HG03575 (cell line): ENCODE measurements around the gene TNIK.
"Not testable (repeated sequence)": the region's sequence is repeated elsewhere in the genome, so short reads cannot be mapped to it uniquely, and the experiment has no call there.

Source experiments
- ATAC-seq: cut with Tn5 transposase; IDR thresholded peaks from one replicate; pipeline ENCODE4 v1.9.1; 2021; ENCODE audit not compliant: unreplicated experiment, insufficient number of reproducible peaks, low FRiP score; ENCODE audit errors: extremely low read depth

Gene TNIK

DNA sequence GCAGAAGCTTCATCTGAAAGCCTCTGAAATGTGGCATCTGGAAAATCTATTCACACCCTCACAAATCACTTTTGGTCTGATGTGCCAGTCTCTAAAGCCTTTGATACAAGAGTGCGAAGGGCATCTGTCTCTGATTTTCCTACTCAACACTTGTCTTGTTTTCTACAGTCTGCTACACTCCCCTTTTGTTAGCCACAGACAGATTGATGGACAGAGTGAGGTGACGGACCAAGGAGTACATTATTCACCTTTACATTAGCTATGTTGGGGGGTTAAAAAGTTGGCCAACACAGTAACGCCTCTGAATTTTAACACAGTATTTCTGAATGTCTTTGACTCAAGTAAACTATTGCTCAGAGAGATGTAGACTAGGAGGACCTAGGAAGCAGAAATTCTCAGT is 63.1 kb downstream of the TNIK start:
- ATAC-seq: no peak

GRCh38 chr3:171396048-171396447 is 64.2 kb downstream of the TNIK start:
- ATAC-seq: no peak

- ATAC-seq: no peak
Measured at GRCh38 chr3:171393032-171393744, 67.0 kb downstream of the TNIK start.

DNA sequence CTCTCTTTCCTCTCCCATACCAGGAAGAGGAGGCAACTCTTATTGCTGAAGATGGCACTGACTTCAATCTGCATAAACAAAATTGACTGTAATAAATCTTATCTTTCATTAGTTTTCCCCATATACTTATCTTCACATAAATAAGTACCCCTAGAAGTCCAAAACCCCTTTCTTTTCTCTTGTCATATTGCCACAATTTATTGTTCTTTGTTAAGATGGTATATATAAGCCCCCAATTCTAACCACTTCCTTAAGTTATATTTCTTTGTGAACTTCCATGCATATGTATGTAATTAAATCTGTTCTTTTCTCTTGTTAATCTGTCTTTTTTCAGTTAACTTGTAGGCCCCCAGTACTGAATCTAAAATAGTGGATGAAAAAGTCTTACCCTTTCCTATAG is 68.8 kb downstream of the TNIK start:
- ATAC-seq: no peak

DNA sequence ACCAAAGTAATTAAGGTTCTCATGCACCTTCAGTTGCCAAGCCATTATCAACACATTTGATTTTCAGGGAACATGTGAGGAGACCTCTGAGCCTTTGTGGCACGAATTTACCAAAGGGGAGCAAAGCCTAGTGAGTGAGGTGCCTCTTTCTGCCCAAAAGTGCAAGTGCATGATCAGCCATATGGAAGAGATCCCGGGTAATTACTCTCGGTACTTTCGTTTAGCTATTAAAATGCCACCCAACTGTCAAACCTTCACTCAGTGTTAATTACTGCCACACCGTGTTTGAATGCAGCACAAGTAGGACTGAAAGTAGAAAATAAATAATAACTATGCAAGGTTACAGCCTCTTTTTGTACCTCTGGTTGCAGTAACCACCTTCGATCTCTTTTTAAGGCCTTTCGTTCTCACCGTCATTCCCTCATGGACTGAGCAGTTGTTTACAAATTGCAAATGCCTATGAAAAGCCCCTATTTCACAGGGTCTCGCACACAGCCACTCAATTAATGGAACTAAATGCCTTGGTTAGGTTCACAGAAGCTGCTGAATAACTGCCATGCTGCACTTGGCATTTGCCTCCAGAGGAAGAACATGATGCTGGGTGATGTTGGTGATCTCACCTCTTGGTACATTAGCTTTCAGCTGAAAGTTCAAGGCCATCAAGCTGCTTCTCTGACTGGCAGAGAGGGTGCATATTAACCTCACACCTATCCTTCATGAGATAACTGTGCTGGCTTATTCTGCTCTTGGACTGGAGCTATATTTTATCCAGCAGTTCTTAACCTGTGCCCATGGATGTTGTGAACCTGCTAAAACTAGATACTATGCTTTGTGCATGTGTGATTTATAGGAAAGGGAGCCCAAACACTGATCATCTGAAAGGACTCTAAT is 69.9 kb downstream of the TNIK start:
- ATAC-seq: no peak

DNA sequence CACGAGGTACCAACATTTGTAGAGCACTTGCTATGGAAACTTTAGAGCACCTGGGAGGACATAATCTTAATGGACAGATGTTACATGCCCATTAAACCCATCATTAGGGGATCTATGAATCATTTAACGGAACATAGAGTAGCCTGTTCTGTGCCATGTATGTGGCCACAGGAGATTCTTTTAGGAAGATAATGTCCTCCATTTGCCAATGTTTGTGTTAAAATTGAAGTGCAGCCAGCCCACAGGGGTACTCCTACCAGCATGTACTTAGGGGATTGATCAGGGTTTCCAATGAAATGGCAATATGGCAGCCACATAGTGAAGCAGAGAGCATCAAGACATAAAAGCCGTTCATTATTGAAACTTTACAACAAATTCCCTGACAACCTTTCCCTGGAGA is 70.7 kb downstream of the TNIK start:
- no peak for ATAC-seq

- no peak for ATAC-seq
Measured at GRCh38 chr3:171388527-171388926, 71.7 kb downstream of the TNIK start.

DNA sequence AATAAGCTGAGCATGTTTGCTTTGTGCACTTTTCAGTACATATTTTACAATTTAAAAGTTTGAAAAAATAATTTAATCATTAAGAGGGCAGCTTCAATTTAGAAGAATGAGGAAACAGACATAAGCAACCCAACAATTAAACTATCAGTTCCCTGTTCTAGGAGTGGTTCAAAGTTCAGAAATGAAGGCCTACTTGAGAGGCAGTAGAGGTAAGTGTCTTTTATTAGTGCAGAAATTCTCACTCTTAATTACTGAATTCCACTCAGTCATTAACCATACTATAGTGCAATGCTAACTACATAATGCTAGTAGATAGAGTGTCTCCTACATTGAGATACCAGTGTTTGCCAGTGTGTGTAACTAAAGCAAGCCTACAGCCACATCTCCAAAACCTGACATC is 73.1 kb downstream of the TNIK start:
- ATAC-seq: no peak

DNA sequence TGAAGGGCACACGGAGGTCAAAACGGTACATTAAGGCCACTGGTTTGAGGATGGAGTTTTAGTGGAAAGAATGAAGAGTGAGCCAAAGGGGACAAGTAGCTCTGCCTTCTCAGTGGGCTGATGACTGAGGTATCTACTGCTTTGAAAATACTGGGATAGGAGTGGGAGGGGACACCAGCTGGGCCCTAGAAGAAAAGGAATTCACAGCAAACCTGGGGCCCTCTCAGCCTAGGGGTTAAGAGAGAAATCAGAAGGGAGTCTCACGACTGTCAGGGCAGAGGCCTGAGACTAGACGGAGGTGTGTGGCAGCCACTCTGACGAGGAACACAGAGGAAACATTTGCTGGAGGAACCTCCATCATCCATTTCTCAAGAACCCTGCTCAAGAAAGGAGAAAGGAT is 75.1 kb downstream of the TNIK start:
- no peak for ATAC-seq

DNA sequence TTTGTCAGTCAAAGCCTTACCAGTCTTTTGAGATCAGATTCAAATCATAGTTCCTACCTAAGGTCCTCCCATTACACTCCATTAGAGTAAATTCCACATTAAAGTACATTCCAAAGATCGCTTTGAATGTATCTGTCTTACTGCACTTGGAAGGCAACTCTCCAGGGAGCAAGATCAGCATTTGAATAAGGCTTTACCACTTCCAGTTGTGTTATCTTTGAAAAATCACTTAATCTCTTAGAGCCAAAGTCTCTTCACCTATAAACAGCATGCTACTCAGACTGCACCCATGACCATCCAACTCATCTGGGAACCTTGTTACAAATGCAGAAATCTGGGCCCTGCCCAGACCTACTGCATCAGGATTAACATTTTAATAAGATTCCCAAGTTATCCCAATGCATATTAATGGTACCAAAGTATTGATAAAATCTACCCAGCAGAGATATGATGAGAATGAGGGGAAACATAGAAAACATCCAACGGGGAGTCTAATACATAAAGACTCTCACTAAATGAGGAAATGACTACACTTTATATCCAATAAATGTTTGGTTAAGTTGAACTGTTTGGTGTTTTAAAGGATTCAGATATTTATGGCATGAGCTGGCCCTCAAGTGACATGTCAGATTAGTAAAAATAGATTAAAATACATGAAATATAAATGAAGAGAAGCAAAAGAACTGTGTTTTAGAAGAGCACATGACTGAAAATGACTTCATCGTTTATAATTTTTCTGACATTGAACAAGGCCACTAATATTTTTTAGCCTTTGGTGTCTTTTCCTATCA is 75.9 kb downstream of the TNIK start:
- no peak for ATAC-seq

GRCh38 chr3:171383206-171384018 is 76.8 kb downstream of the TNIK start:
- ATAC-seq: no peak

- not testable (repeated sequence) for ATAC-seq
Measured at GRCh38 chr3:171382347-171382746, 77.9 kb downstream of the TNIK start.

GRCh38 chr3:171380711-171381425 is 79.3 kb downstream of the TNIK start:
- no peak for ATAC-seq

DNA sequence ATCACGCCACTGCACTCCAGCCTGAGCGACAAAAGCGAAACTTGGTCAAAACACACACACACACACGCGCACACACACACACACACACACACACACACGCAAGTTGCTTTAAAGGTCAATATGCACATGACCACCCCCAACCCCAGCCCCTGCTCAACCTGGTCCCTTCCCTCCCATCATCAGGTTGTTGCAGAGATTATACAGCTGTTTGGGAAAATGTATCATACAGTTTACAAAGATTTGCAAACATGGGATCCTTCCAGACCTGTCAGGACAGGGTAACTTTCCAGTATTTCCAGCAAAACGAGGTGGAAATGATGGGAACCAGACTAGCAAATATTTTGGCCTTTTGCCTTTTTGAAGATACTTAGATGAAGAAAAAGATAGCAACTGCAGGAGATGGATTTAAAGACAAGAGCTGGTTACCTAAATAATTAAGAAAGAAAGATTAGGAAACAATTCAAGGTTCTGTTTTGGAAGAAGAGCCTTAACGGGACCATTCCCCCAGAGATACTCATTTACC is 80.2 kb downstream of the TNIK start:
- no peak for ATAC-seq

GRCh38 chr3:171379281-171379680 is 80.9 kb downstream of the TNIK start:
- no peak for ATAC-seq

- no peak for ATAC-seq
Measured at GRCh38 chr3:171378586-171378985, 81.6 kb downstream of the TNIK start.

DNA sequence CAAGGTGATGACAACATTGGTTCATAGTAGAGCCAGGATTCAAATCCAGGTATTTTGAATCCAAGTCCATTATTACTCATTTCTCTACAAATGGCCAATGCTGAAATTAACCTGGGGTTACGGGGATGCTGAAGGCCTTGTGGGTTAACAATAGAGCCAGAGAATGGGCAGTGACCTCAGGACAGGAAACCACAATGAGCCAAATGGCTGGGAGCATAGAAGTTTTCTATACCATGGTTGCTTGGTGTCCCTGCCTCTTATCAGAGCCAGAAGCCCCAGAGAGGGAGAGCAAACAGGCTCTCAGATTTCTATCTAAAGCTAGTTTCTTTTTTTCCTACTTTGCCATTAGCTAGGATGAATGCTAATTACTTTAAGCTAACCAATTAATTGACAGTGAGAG is 82.3 kb downstream of the TNIK start:
- no peak for ATAC-seq

DNA sequence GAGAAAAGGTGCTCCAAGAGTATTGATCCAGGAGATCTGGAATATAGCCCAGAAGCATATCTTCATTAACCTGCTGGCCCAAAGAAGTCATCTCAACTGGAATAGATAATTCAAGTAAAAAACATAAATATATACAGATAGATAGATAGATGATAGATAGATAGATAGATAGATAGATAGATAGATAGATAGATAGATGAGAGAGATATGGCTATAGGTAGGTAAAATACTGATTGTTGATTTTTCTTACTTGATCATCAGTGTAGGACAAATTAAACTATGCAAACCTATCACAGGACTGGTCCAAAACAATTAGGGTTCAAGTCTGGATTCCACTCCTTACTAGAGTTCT is 83.6 kb downstream of the TNIK start:
- no peak for ATAC-seq
